HCT116 (cell line): ENCODE data around the gene MMEL1. TPM values are rescaled to one million over a fixed set of nuclear protein-coding genes. Genes with fewer than 3 reads are reported as not detected.
"Not testable (repeated sequence)": the region's sequence is repeated elsewhere in the genome, so short reads cannot be mapped to it uniquely, and the experiment has no call there.

Experiments
- ATAC-seq: fragments of 200-7000 bp; cut with Tn5 transposase; 2 replicates; pipeline ENCODE4 v1.9.1; 2020; ENCODE audit warnings: mild to moderate bottlenecking, moderate library complexity
- Bru-seq: library from RNA; stranded (reverse); fragments of 400-500 nt; gene quantifications from one replicate; lab custom pipeline; 2021; lab: Mats Ljungman, UMichigan
- BruChase-seq, 2 experiments: library from RNA; stranded (reverse); fragments of 400-500 nt; gene quantifications; one replicate each; lab custom pipeline; 2021; lab: Mats Ljungman, UMichigan
- BruUV-seq: library from RNA; stranded (reverse); fragments of 400-500 nt; replicated peaks from 2 replicates; lab custom pipeline; 2021; lab: Mats Ljungman, UMichigan
- CTCF ChIA-PET: fragments of 300-600 bp; sonication (Branson Sonifier 250); formaldehyde crosslinking; loops from one replicate; lab custom pipeline; 2021; ENCODE audit warnings: antibody characterized with exemption; lab: Charles Lee
- POLR2A ChIA-PET: fragments of 300-600, 350-600 bp; sonication (Branson Sonifier 250); formaldehyde crosslinking; loops from one replicate; lab custom pipeline; 2021; ENCODE audit warnings: antibody characterized with exemption; lab: Charles Lee
- RAD21 ChIA-PET, 2 experiments: fragments of 300-600 bp; sonication (Branson Sonifier 250); formaldehyde crosslinking; loops; one replicate each; lab custom pipeline; 2023; ENCODE audit warnings: low total read pairs in 2 of 2; ENCODE audit not compliant: uncharacterized antibody in 2 of 2, unreplicated experiment in 2 of 2, low non-redundant PET in 1 of 2; lab: Charles Lee
- DNase-seq: peaks from one replicate; pipeline ENCODE4 v3.0.0-alpha.2; 2010; ENCODE audit warnings: low read depth, low spot score
- H2AFZ ChIP-seq: fragments of 200-600 bp; shearing (Covaris generic), sonication (generic); 2 replicates; pipeline ENCODE4 v1.6.1; 2017; ENCODE audit warnings: low read depth, mixed run types, mixed read lengths, antibody characterized with exemption, low read length; ENCODE audit not compliant: poor library complexity, severe bottlenecking
- H3K27ac ChIP-seq: 2 replicates; pipeline ENCODE4 v1.5.1; 2012; ENCODE audit warnings: low read depth, low read length
- H3K27me3 ChIP-seq: fragments of 200-600 bp; sonication (generic); 2 replicates; pipeline ENCODE4 v1.6.1; 2016; ENCODE audit warnings: mixed run types, low read length, mixed read lengths; ENCODE audit not compliant: insufficient read depth
- H3K36me3 ChIP-seq, 2 experiments: fragments of 200-500 bp in 1 of 2; fragments of 200-600 bp in 1 of 2; sonication (Bioruptor generic) in 1 of 2; sonication (generic) in 1 of 2; 2 replicates each; pipeline versions ENCODE4 v1.5.1 to v1.6.1; 2014 to 2016; ENCODE audit warnings: low read length in 2 of 2, inconsistent platforms in 1 of 2, mixed read lengths in 1 of 2, mixed run types in 1 of 2; ENCODE audit not compliant: insufficient read depth in 2 of 2, control insufficient read depth in 1 of 2
- H3K4me1 ChIP-seq, 2 experiments: fragments of 200-600 bp in 1 of 2; sonication (generic) in 1 of 2; 2 replicates each; pipeline versions ENCODE4 v1.5.1 to v1.6.1; 2012 to 2017; ENCODE audit warnings: low read length in 2 of 2, inconsistent platforms in 1 of 2, mild to moderate bottlenecking in 1 of 2, mixed read lengths in 1 of 2, mixed run types in 1 of 2, moderate library complexity in 1 of 2; ENCODE audit not compliant: insufficient read depth in 2 of 2, control insufficient read depth in 1 of 2
- H3K4me2 ChIP-seq: fragments of 200-600 bp; sonication (generic); 2 replicates; pipeline ENCODE4 v1.6.1; 2017; ENCODE audit warnings: mixed run types, low read length, mixed read lengths
- H3K4me3 ChIP-seq, 2 experiments: fragments of 200-600 bp in 1 of 2; sonication (generic) in 1 of 2; replicated peaks in 1 of 2; 2 replicates each; pipeline ENCODE4 v1.5.1; 2011 to 2016; ENCODE audit warnings: low read length in 2 of 2, control low read depth in 1 of 2, low read depth in 1 of 2, mild to moderate bottlenecking in 1 of 2, mixed read lengths in 1 of 2, mixed run types in 1 of 2
- H3K79me2 ChIP-seq: fragments of 200-600 bp; sonication (generic); 2 replicates; pipeline ENCODE4 v1.6.1; 2017; ENCODE audit warnings: mild to moderate bottlenecking, mixed run types, low read length, moderate library complexity, mixed read lengths; ENCODE audit not compliant: insufficient read depth
- H3K9ac ChIP-seq: fragments of 200-600 bp; sonication (generic); 2 replicates; pipeline ENCODE4 v1.6.1; 2016; ENCODE audit warnings: low read length, mixed read lengths
- H3K9me2 ChIP-seq: fragments of 200-600 bp; sonication (generic), shearing (Covaris generic); 2 replicates; pipeline ENCODE4 v1.6.1; 2017; ENCODE audit warnings: mixed run types, mild to moderate bottlenecking, moderate library complexity; ENCODE audit not compliant: insufficient read depth
- H3K9me3 ChIP-seq, 2 experiments: fragments of 200-500 bp in 1 of 2; fragments of 200-600 bp in 1 of 2; sonication (Bioruptor generic) in 1 of 2; sonication (generic) in 1 of 2; 2 replicates each; pipeline ENCODE4 v1.6.1; 2014 to 2017; ENCODE audit warnings: low read length in 2 of 2, mixed read lengths in 2 of 2, inconsistent platforms in 1 of 2, low read depth in 1 of 2, mild to moderate bottlenecking in 1 of 2, mixed run types in 1 of 2, moderate library complexity in 1 of 2; ENCODE audit not compliant: control insufficient read depth in 1 of 2, insufficient read depth in 1 of 2
- H4K20me1 ChIP-seq: fragments of 200-600 bp; sonication (generic), shearing (Covaris generic); 2 replicates; pipeline ENCODE4 v1.6.1; 2017; ENCODE audit warnings: mixed run types, mild to moderate bottlenecking, moderate library complexity; ENCODE audit not compliant: insufficient read depth
- ATF3 ChIP-seq: IDR thresholded peaks from 2 replicates; pipeline ENCODE4 v1.6.1; 2012
- MAX ChIP-seq: IDR thresholded peaks from 2 replicates; pipeline ENCODE4 v1.6.1; 2012
- SP1 ChIP-seq: IDR thresholded peaks from 2 replicates; pipeline ENCODE4 v1.6.1; 2012; ENCODE audit warnings: low read depth
- ZBTB33 ChIP-seq: IDR thresholded peaks from 2 replicates; pipeline ENCODE4 v1.6.1; 2011; ENCODE audit warnings: mild to moderate bottlenecking, low read length, moderate library complexity; ENCODE audit not compliant: insufficient replicate concordance; ENCODE audit errors: extremely low read depth
- intact Hi-C: fragments of 100-400 bp; cut with micrococcal nuclease; formaldehyde crosslinking; loops from 2 replicates; pipeline ENCODE4 v1.10.0; 2022
- long read RNA-seq: library from polyadenylated mRNA; unstranded; transcript quantifications from one replicate; pipeline ENCODE4 v2.0.0, GENCODE V29; 2021; ENCODE audit not compliant: unreplicated experiment
- polyA plus RNA-seq: library from polyadenylated mRNA; unstranded; fragments of >200 nt; gene quantifications from 2 replicates; pipeline ENCODE4 v1.2.1, GENCODE V29; 2012; ENCODE audit warnings: missing spikeins
- total RNA-seq: library from RNA; stranded (reverse); gene quantifications from one replicate; pipeline ENCODE4 v1.2.1, GENCODE V29; 2021; ENCODE audit not compliant: unreplicated experiment

The MMEL1 gene
- total RNA-seq (2.7 TPM), Bru-seq, nascent RNA (percentile 13 among the genes with signal in this experiment), BruChase-seq, experiment 1, labeled RNA remaining after a 6-hour chase (percentile 17 among the genes with signal in this experiment), BruChase-seq, experiment 2, labeled RNA remaining after a 2-hour chase (percentile 22 among the genes with signal in this experiment)
- 3.0 and 8.1 TPM in 2 replicates for polyA plus RNA-seq
- long read RNA-seq, partial matches to known transcripts, result 1 of 1 reads
- long read RNA-seq, other reads (novel, unspliced or antisense), result 0 of 1 reads

GRCh38 chr1:2632561-2633361, at the start of gene MMEL1:
TSS of gene MMEL1 (minus strand) at chr1:2633016. CDS start at chr1:2629484, 3,532 bp downstream.
- H3K9me3 ChIP-seq, result peaks cover 0 to 13% of the 10 kb centered on the region in 2 experiments; a peak in 2 of 4 replicates
- DNase-seq, result no peak
- no peak within 1 kb of the TSS for H2AFZ ChIP-seq
- no peak within 1 kb of the TSS for H3K9ac ChIP-seq
- peak; percentile 35; the same call in 1 of the 2 replicates for ATAC-seq
- no peaks in the 10 kb centered on the region for H3K79me2 ChIP-seq
- no peaks in the 10 kb centered on the region for H3K9me2 ChIP-seq
- CTCF ChIA-PET, result no interaction called here
- intact Hi-C loops, result no loop called here
- RAD21 ChIA-PET, result no interaction called here
- H3K4me1 ChIP-seq, result peaks cover 0 to 6% of the 10 kb centered on the region in 2 experiments; a peak in 2 of 4 replicates
- H3K27me3 ChIP-seq, result no peaks in the 10 kb centered on the region
- no peak for TF ChIP-seq ATF3
- TF ChIP-seq SP1, result no peak
- no peak for TF ChIP-seq MAX
- TF ChIP-seq ZBTB33, result no peak
- TF ChIP-seq, all 23 proteins: peak for 0
- H3K36me3 ChIP-seq, result no peaks in the 10 kb centered on the region
- H3K27ac ChIP-seq, result no peak within 1 kb of the TSS
- POLR2A ChIA-PET, result no interaction called here
- no TSS peak for BruUV-seq
- H4K20me1 ChIP-seq, result no peaks in the 10 kb centered on the region
- H3K4me2 ChIP-seq, result no peak within 1 kb of the TSS
- no peak within 1 kb of the TSS for H3K4me3 ChIP-seq

GRCh38 chr1:2676726-2677125, 43.9 kb upstream of the MMEL1 start:
- DNase-seq, intact Hi-C loops, H3K9me2 ChIP-seq, H3K79me2 ChIP-seq, POLR2A ChIA-PET, H3K4me3 ChIP-seq, H3K27ac ChIP-seq, H3K36me3 ChIP-seq, RAD21 ChIA-PET, H3K4me1 ChIP-seq, H3K9ac ChIP-seq, H3K9me3 ChIP-seq, H3K27me3 ChIP-seq, ATAC-seq, H4K20me1 ChIP-seq, CTCF ChIA-PET, BruUV-seq, H3K4me2 ChIP-seq, H2AFZ ChIP-seq: not testable (repeated sequence)

GRCh38 chr1:2671656-2672055, 38.8 kb upstream of the MMEL1 start:
- POLR2A ChIA-PET, H3K27ac ChIP-seq, BruUV-seq, H3K4me3 ChIP-seq, H3K9me2 ChIP-seq, CTCF ChIA-PET, DNase-seq, ATAC-seq, H3K4me2 ChIP-seq, H3K79me2 ChIP-seq, H3K4me1 ChIP-seq, H3K36me3 ChIP-seq, intact Hi-C loops, H3K9ac ChIP-seq, H2AFZ ChIP-seq, H3K27me3 ChIP-seq, H3K9me3 ChIP-seq, RAD21 ChIA-PET, H4K20me1 ChIP-seq: not testable (repeated sequence)
